ENCODE results near the gene SYT1. TPM values are rescaled to one million over a fixed set of nuclear protein-coding genes. Genes with fewer than 3 reads are reported as not detected.

Gene SYT1
- total RNA-seq, 4 donors from 2014 or later = 1.1 to 3.7 (median 1.9) TPM

- no peak for TF ChIP-seq CTCF (IDR thresholded peaks at IDR 0.05; ENCODE audit: low read depth)
Observed at GRCh38 chr12:79329933-79330332, 465.4 kb downstream of the SYT1 start.

GRCh38 chr12:79331870-79332269, 467.3 kb downstream of the SYT1 start:
- TF ChIP-seq CTCF (IDR thresholded peaks at IDR 0.05; ENCODE audit: low read depth) = no peak

GRCh38 chr12:79333144-79333543, 468.6 kb downstream of the SYT1 start:
- TF ChIP-seq CTCF (IDR thresholded peaks at IDR 0.05; ENCODE audit: low read depth) = no peak

GRCh38 chr12:79337662-79338290, 473.2 kb downstream of the SYT1 start:
- no peak for TF ChIP-seq CTCF (IDR thresholded peaks at IDR 0.05; ENCODE audit: low read depth)

- TF ChIP-seq CTCF (IDR thresholded peaks at IDR 0.05; ENCODE audit: low read depth) = no peak
Observed at GRCh38 chr12:79344855-79345847, 480.6 kb downstream of the SYT1 start.

- no peak for TF ChIP-seq CTCF (IDR thresholded peaks at IDR 0.05; ENCODE audit: low read depth)
Observed at GRCh38 chr12:79347866-79348265, 483.3 kb downstream of the SYT1 start.

GRCh38 chr12:79351251-79351650, 486.7 kb downstream of the SYT1 start:
- no peak for TF ChIP-seq CTCF (IDR thresholded peaks at IDR 0.05; ENCODE audit: low read depth)
